CD14-positive monocyte (primary cell): ENCODE data around the gene ZCWPW1. TPM values are rescaled to one million over a fixed set of nuclear protein-coding genes. Genes with fewer than 3 reads are reported as not detected.

Experiments used
- DNase-seq, 3 donors: peaks; one replicate each; pipeline ENCODE4 v3.0.0-alpha.2; 2011 to 2022
- H2AFZ ChIP-seq: 2 replicates; pipeline ENCODE4 v1.6.0; 2012; ENCODE audit warnings: mild to moderate bottlenecking, low read depth, low read length, inconsistent platforms; ENCODE audit not compliant: insufficient read depth, poor library complexity, severe bottlenecking
- H3K27ac ChIP-seq, 2 donors: 1 replicate in 1 of 2; 2 replicates in 1 of 2; pipeline ENCODE4 v1.5.1; 2012 to 2013; ENCODE audit warnings: low read length in 2 of 2, control low read depth in 1 of 2, inconsistent platforms in 1 of 2, low read depth in 1 of 2, mild to moderate bottlenecking in 1 of 2
- H3K27me3 ChIP-seq, 2 donors: one replicate each; pipeline versions ENCODE4 v1.6.0 to v1.6.1; 2011 to 2013; ENCODE audit warnings: low read length in 2 of 2; ENCODE audit not compliant: control insufficient read depth in 2 of 2, insufficient read depth in 2 of 2
- H3K36me3 ChIP-seq, 2 donors: replicated peaks in 1 of 2; 1 replicate in 1 of 2; 2 replicates in 1 of 2; pipeline versions ENCODE4 v1.5.1 to v1.6.1; 2012 to 2013; ENCODE audit warnings: low read length in 2 of 2, control low read depth in 1 of 2, inconsistent platforms in 1 of 2, mild to moderate bottlenecking in 1 of 2; ENCODE audit not compliant: insufficient read depth in 2 of 2, control insufficient read depth in 1 of 2
- H3K4me1 ChIP-seq, 2 donors: 1 replicate in 1 of 2; 2 replicates in 1 of 2; pipeline versions ENCODE4 v1.5.1 to v1.6.1; 2012 to 2013; ENCODE audit warnings: low read length in 2 of 2, control low read depth in 1 of 2, inconsistent platforms in 1 of 2, mild to moderate bottlenecking in 1 of 2, moderate library complexity in 1 of 2; ENCODE audit not compliant: insufficient read depth in 2 of 2, control insufficient read depth in 1 of 2
- H3K4me2 ChIP-seq: replicated peaks from 2 replicates; pipeline ENCODE3; 2012; ENCODE audit warnings: low read length, moderate library complexity, mild to moderate bottlenecking; ENCODE audit not compliant: poor library complexity, severe bottlenecking; ENCODE audit errors: extremely low read depth
- H3K4me3 ChIP-seq, 3 experiments: fragments of 200-600 bp in 1 of 3; sonication (generic) in 1 of 3; replicated peaks in 1 of 3; 1 replicate in 2 of 3; 2 replicates in 1 of 3; pipeline ENCODE4 v1.5.1; 2011 to 2013; ENCODE audit warnings: low read length in 3 of 3, mild to moderate bottlenecking in 3 of 3, control low read depth in 2 of 3, low read depth in 2 of 3, inconsistent platforms in 1 of 3, moderate library complexity in 1 of 3
- H3K79me2 ChIP-seq: 2 replicates; pipeline ENCODE4 v1.6.0; 2012; ENCODE audit warnings: mild to moderate bottlenecking, control low read depth, inconsistent platforms, low read length, moderate library complexity; ENCODE audit not compliant: insufficient read depth
- H3K9ac ChIP-seq: 2 replicates; pipeline ENCODE4 v1.6.0; 2017; ENCODE audit warnings: low read length, mild to moderate bottlenecking; ENCODE audit not compliant: insufficient read depth, poor library complexity, severe bottlenecking
- H3K9me3 ChIP-seq, 2 donors: replicated peaks in 1 of 2; 1 replicate in 1 of 2; 2 replicates in 1 of 2; pipeline versions ENCODE4 v1.5.1 to v1.6.1; 2012 to 2013; ENCODE audit warnings: low read length in 2 of 2, control low read depth in 1 of 2; ENCODE audit not compliant: control insufficient read depth in 1 of 2, insufficient read depth in 1 of 2
- H4K20me1 ChIP-seq: 2 replicates; pipeline ENCODE4 v1.6.0; 2012; ENCODE audit warnings: mild to moderate bottlenecking, low read length, control low read depth, moderate library complexity; ENCODE audit not compliant: insufficient read depth
- H3K27ac Mint-ChIP-seq, 7 donors: one replicate each; pipeline ENCODE4 v1.8.0; 2020; ENCODE audit warnings: mild to moderate bottlenecking in 7 of 7, mixed read lengths in 7 of 7, moderate library complexity in 6 of 7, inconsistent platforms in 2 of 7
- H3K27me3 Mint-ChIP-seq, 3 donors: one replicate each; pipeline ENCODE4 v1.8.0; 2021 to 2022; ENCODE audit warnings: low read depth in 3 of 3, mild to moderate bottlenecking in 3 of 3, mixed read lengths in 3 of 3, moderate library complexity in 3 of 3, inconsistent platforms in 1 of 3
- H3K36me3 Mint-ChIP-seq, 2 donors: one replicate each; pipeline ENCODE4 v1.8.0; 2020; ENCODE audit warnings: mixed read lengths in 2 of 2, inconsistent platforms in 1 of 2, mild to moderate bottlenecking in 1 of 2
- H3K4me1 Mint-ChIP-seq: one replicate; pipeline ENCODE4 v1.8.0; 2020; ENCODE audit warnings: mild to moderate bottlenecking, mixed read lengths
- H3K4me3 Mint-ChIP-seq, 2 donors: one replicate each; pipeline ENCODE4 v1.8.0; 2020; ENCODE audit warnings: mild to moderate bottlenecking in 2 of 2, mixed read lengths in 2 of 2, moderate library complexity in 1 of 2
- H3K9me3 Mint-ChIP-seq, 7 donors: one replicate each; pipeline ENCODE4 v1.8.0; 2020 to 2022; ENCODE audit warnings: mixed read lengths in 7 of 7, mild to moderate bottlenecking in 6 of 7, moderate library complexity in 6 of 7, inconsistent platforms in 2 of 7
- CTCF ChIP-seq: fragments of 200-600 bp; IDR thresholded peaks from one replicate; pipeline ENCODE4 v1.8.0; 2022; ENCODE audit warnings: antibody characterized with exemption, mild to moderate bottlenecking
- WGBS: methylation state at CpG from one replicate; pipeline ENCODE4 v1.1.5; 2013; ENCODE audit warnings: missing lambda C conversion rate; ENCODE audit not compliant: insufficient coverage; 5-methylcytosine and 5-hydroxymethylcytosine counted together
- intact Hi-C, 2 donors: fragments of 100-400 bp; cut with micrococcal nuclease; formaldehyde crosslinking; loops; one replicate each; pipeline versions ENCODE4 v1.15.0 to v1.15.1; 2023
- polyA plus RNA-seq, 3 donors: library from polyadenylated mRNA; depleted of rRNA in 1 of 3; unstranded in 2 of 3; stranded (reverse) in 1 of 3; fragments of 300-500 nt in 2 of 3; fragments of >200 nt in 1 of 3; fragmentation: Illumina TruSeq in 2 of 3; gene quantifications; 1 replicate in 2 of 3; 2 replicates in 1 of 3; pipeline ENCODE4 v1.2.3, GENCODE V29; 2012 to 2021

Gene ZCWPW1
- polyA plus RNA-seq, 3 donors = 0.60 to 1.9 (median 1.2) TPM

- TF ChIP-seq CTCF = no peak
- WGBS = no CpG with 5 or more reads among the region's 2 CpGs
These were observed 40.8 kb downstream of the ZCWPW1 start for GRCh38 chr7:100387695-100388094.

GRCh38 chr7:100386940-100387339, 41.6 kb downstream of the ZCWPW1 start:
- Histone ChIP-seq H2AFZ (no peak overlapping the region), H4K20me1 (peaks cover 98% of the 10 kb centered on the region), H3K36me3 (peaks cover 26 to 63% of the 10 kb centered on the region in 2 donors), H3K4me2 (no peak overlapping the region), H3K79me2 (peaks cover 92% of the 10 kb centered on the region), H3K27me3 (no peaks in the 10 kb centered on the region), H3K4me3 (no peak overlapping the region), H3K27ac (peak overlapping the region in 1 of 2 donors; percentile 14), H3K4me1 (peaks cover 49 to 63% of the 10 kb centered on the region in 2 donors), H3K9ac (no peak overlapping the region), H3K9me3 (no peaks in the 10 kb centered on the region)
- intact Hi-C loops = no loop called here
- Mint-ChIP-seq H3K4me1 (peaks cover 49% of the 10 kb centered on the region), H3K9me3 (no peaks in the 10 kb centered on the region), H3K27ac (peak overlapping the region in 1 of 7 donors; percentile 55), H3K4me3 (no peak overlapping the region), H3K36me3 (peaks cover 45 to 75% of the 10 kb centered on the region in 2 donors), H3K27me3 (peaks cover 0 to 4% (median 3%) of the 10 kb centered on the region in 3 donors)
- no CpG with 5 or more reads among the region's 5 CpGs for WGBS
- TF ChIP-seq CTCF = no peak
- no peak for DNase-seq

More at GRCh38 chr7:100387695-100388094, 40.8 kb downstream of the ZCWPW1 start:
- H4K20me1 ChIP-seq = peaks cover 98% of the 10 kb centered on the region
- peak overlapping the region in 1 of 2 donors; percentile 14 for H3K27ac ChIP-seq
- H3K4me3 ChIP-seq = no peak overlapping the region
- Mint-ChIP-seq H3K27ac (peak overlapping the region in 3 of 7 donors; percentile 25 to 55 (median 50)), H3K27me3 (peaks cover 0 to 4% (median 3%) of the 10 kb centered on the region in 3 donors), H3K36me3 (peaks cover 50 to 75% of the 10 kb centered on the region in 2 donors), H3K9me3 (no peaks in the 10 kb centered on the region), H3K4me3 (no peak overlapping the region), H3K4me1 (peaks cover 50% of the 10 kb centered on the region)
- H2AFZ ChIP-seq = no peak overlapping the region
- no peaks in the 10 kb centered on the region for H3K27me3 ChIP-seq
- H3K9me3 ChIP-seq = no peaks in the 10 kb centered on the region
- intact Hi-C loops = no loop called here
- H3K9ac ChIP-seq = no peak overlapping the region
- H3K4me1 ChIP-seq = peaks cover 45 to 63% of the 10 kb centered on the region in 2 donors
- DNase-seq = no peak
- peaks cover 91% of the 10 kb centered on the region for H3K79me2 ChIP-seq
- H3K36me3 ChIP-seq = peaks cover 26 to 69% of the 10 kb centered on the region in 2 donors
- no peak overlapping the region for H3K4me2 ChIP-seq
